HepG2 (cell line): ENCODE results near the gene PLCB2. TPM values are rescaled to one million over a fixed set of nuclear protein-coding genes. Genes with fewer than 3 reads are reported as not detected.

Experiments used
- BORCS8-MEF2B ChIP-seq: sonication (generic); formaldehyde crosslinking; IDR thresholded peaks from 2 replicates; pipeline ENCODE4 v1.8.0; 2022; ENCODE audit warnings: mild to moderate bottlenecking, missing genetic modification reagents
- HDAC2 ChIP-seq: sonication (generic); formaldehyde crosslinking; IDR thresholded peaks from 2 replicates; pipeline ENCODE4 v1.4.0; 2020; ENCODE audit warnings: missing genetic modification reagents
- RXRB ChIP-seq: IDR thresholded peaks from 2 replicates; pipeline ENCODE4 v1.6.1; 2016; ENCODE audit warnings: borderline replicate concordance, missing genetic modification reagents, missing compliant biosample characterization
- ZNF232 ChIP-seq: sonication (generic); formaldehyde crosslinking; IDR thresholded peaks from 2 replicates; pipeline ENCODE4 v1.4.0; 2020; ENCODE audit warnings: missing genetic modification reagents, borderline replicate concordance
- ZNF530 ChIP-seq: sonication (generic); formaldehyde crosslinking; IDR thresholded peaks from 2 replicates; pipeline ENCODE4 v1.5.0; 2020; ENCODE audit warnings: low read depth, mild to moderate bottlenecking, missing genetic modification reagents
- ZNF629 ChIP-seq: sonication (generic); formaldehyde crosslinking; conservative IDR thresholded peaks from 2 replicates; pipeline ENCODE4 v1.5.0; 2020; ENCODE audit warnings: missing genetic modification reagents
- ZNF878 ChIP-seq: sonication (generic); formaldehyde crosslinking; IDR thresholded peaks from 2 replicates; pipeline ENCODE4 v1.8.1; 2023; ENCODE audit warnings: mild to moderate bottlenecking, missing genetic modification reagents, moderate library complexity
- polyA plus RNA-seq, 8 experiments: library from polyadenylated mRNA; depleted of rRNA in 3 of 8; stranded (reverse) in 7 of 8; unstranded in 1 of 8; fragments of >200 nt; fragmentation: Illumina TruSeq in 4 of 8; extraction: Trizol in 4 of 8; gene quantifications; 2 replicates each; pipeline versions ENCODE4 v1.2.1 to v1.2.3, GENCODE V29; 2011 to 2016; ENCODE audit warnings: low read depth in 4 of 8, missing spikeins in 1 of 8, mixed read lengths in 1 of 8; ENCODE audit not compliant: insufficient read depth in 1 of 8
- total RNA-seq, 5 experiments: library from RNA; depleted of rRNA; stranded (reverse); fragments of >200 nt; fragmentation: Illumina TruSeq; extraction: Trizol; gene quantifications; 2 replicates each; pipeline ENCODE4 v1.2.3, GENCODE V29; 2016; ENCODE audit warnings: low read depth in 1 of 5
- TF ChIP-seq, protein P1 (sequence below), 2 experiments: sonication (generic) in 1 of 2; formaldehyde crosslinking in 1 of 2; IDR thresholded peaks; 2 replicates each; pipeline versions ENCODE4 v1.4.0 to v1.6.1; 2016 to 2020; ENCODE audit warnings: borderline replicate concordance in 1 of 2, low read depth in 1 of 2, mild to moderate bottlenecking in 1 of 2, missing genetic modification reagents in 1 of 2
- TF ChIP-seq, protein P2 (sequence below): sonication (generic); formaldehyde crosslinking; IDR thresholded peaks from 2 replicates; pipeline ENCODE4 v1.9.0; 2021; ENCODE audit warnings: missing genetic modification reagents, borderline replicate concordance
- TF ChIP-seq, protein P3 (sequence below): sonication (generic); formaldehyde crosslinking; IDR thresholded peaks from 2 replicates; pipeline ENCODE4 v1.4.0; 2020; ENCODE audit warnings: missing genetic modification reagents, borderline replicate concordance
- TF ChIP-seq, protein P4 (sequence below): sonication (generic); formaldehyde crosslinking; conservative IDR thresholded peaks from 2 replicates; pipeline ENCODE4 v1.4.0; 2020; ENCODE audit warnings: missing genetic modification reagents

The PLCB2 gene
- total and polyA plus RNA-seq, 2 of the 13 experiments (the other 11 are each of a cell fraction or from before 2014, with no cell fraction given): 0.11 TPM; not detected in 1

DNA sequence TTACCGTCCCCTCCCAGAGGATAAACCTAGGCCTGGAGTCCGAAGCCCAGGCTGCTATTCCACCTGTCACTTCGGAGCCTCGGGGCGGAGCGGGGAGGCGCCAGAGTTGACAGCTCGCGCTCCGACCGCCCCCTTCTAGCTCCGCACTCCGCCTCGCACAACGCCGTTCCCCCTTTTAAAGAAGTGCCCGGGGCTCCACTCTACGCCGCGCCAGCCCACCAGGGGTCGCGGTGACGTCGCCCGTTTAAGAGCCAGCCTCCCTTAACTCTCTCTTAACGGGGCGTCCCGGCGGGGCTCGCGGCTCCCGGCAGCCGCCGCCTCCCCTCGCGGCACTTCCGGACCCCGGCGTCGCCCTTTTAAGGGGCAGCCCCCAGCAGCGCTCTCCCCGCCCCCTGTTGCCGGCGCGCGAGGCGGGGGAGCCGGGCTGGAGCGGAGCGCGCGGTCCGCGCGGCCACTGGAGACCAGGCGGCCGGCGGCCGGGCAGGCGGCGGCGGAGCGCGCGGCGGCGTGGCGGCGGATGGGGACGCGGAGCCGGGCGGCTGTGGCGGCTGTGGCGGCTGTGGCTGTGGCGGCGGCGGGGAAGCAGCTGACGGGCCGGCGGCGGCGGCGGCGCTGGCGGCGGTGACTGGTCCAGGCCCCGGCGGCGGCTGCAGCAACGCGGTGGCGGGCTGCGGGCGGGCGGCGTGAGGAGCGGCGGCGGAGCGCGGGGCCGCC is 15.7 kb upstream of the PLCB2 start, which contains the start of gene INAFM2 (continued):
- TF ChIP-seq, protein P1, sequence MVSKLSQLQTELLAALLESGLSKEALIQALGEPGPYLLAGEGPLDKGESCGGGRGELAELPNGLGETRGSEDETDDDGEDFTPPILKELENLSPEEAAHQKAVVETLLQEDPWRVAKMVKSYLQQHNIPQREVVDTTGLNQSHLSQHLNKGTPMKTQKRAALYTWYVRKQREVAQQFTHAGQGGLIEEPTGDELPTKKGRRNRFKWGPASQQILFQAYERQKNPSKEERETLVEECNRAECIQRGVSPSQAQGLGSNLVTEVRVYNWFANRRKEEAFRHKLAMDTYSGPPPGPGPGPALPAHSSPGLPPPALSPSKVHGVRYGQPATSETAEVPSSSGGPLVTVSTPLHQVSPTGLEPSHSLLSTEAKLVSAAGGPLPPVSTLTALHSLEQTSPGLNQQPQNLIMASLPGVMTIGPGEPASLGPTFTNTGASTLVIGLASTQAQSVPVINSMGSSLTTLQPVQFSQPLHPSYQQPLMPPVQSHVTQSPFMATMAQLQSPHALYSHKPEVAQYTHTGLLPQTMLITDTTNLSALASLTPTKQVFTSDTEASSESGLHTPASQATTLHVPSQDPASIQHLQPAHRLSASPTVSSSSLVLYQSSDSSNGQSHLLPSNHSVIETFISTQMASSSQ (IDR thresholded peaks at IDR 0.05; ENCODE audit: low read depth): no peak
- TF ChIP-seq, protein P1 (CRISPR knock-in tag; IDR thresholded peaks at IDR 0.05; ENCODE audit: borderline replicate concordance): peak; percentile 33; the same call in 1 of the 2 replicates
- TF ChIP-seq ZNF232 (CRISPR knock-in tag) (0 out of 2 replicates have a peak, but pooled peaks have one; percentile 52), ZNF629 (no peak), RXRB (peak; percentile 31; the same call in 1 of the 2 replicates), BORCS8-MEF2B (CRISPR knock-in tag) (0 out of 2 replicates have a peak, but pooled peaks have one; percentile 34), ZNF530 (CRISPR knock-in tag) (no peak), ZNF878 (CRISPR knock-in tag) (no peak), HDAC2 (CRISPR knock-in tag) (0 out of 2 replicates have a peak, but pooled peaks have one; percentile 12)
- TF ChIP-seq, protein P2, sequence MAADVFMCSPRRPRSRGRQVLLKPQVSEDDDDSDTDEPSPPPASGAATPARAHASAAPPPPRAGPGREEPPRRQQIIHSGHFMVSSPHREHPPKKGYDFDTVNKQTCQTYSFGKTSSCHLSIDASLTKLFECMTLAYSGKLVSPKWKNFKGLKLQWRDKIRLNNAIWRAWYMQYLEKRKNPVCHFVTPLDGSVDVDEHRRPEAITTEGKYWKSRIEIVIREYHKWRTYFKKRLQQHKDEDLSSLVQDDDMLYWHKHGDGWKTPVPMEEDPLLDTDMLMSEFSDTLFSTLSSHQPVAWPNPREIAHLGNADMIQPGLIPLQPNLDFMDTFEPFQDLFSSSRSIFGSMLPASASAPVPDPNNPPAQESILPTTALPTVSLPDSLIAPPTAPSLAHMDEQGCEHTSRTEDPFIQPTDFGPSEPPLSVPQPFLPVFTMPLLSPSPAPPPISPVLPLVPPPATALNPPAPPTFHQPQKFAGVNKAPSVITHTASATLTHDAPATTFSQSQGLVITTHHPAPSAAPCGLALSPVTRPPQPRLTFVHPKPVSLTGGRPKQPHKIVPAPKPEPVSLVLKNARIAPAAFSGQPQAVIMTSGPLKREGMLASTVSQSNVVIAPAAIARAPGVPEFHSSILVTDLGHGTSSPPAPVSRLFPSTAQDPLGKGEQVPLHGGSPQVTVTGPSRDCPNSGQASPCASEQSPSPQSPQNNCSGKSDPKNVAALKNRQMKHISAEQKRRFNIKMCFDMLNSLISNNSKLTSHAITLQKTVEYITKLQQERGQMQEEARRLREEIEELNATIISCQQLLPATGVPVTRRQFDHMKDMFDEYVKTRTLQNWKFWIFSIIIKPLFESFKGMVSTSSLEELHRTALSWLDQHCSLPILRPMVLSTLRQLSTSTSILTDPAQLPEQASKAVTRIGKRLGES (CRISPR knock-in tag): no peak
- TF ChIP-seq, protein P3, sequence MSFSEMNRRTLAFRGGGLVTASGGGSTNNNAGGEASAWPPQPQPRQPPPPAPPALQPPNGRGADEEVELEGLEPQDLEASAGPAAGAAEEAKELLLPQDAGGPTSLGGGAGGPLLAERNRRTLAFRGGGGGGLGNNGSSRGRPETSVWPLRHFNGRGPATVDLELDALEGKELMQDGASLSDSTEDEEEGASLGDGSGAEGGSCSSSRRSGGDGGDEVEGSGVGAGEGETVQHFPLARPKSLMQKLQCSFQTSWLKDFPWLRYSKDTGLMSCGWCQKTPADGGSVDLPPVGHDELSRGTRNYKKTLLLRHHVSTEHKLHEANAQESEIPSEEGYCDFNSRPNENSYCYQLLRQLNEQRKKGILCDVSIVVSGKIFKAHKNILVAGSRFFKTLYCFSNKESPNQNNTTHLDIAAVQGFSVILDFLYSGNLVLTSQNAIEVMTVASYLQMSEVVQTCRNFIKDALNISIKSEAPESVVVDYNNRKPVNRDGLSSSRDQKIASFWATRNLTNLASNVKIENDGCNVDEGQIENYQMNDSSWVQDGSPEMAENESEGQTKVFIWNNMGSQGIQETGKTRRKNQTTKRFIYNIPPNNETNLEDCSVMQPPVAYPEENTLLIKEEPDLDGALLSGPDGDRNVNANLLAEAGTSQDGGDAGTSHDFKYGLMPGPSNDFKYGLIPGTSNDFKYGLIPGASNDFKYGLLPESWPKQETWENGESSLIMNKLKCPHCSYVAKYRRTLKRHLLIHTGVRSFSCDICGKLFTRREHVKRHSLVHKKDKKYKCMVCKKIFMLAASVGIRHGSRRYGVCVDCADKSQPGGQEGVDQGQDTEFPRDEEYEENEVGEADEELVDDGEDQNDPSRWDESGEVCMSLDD (CRISPR knock-in tag): no peak
- TF ChIP-seq, protein P4, sequence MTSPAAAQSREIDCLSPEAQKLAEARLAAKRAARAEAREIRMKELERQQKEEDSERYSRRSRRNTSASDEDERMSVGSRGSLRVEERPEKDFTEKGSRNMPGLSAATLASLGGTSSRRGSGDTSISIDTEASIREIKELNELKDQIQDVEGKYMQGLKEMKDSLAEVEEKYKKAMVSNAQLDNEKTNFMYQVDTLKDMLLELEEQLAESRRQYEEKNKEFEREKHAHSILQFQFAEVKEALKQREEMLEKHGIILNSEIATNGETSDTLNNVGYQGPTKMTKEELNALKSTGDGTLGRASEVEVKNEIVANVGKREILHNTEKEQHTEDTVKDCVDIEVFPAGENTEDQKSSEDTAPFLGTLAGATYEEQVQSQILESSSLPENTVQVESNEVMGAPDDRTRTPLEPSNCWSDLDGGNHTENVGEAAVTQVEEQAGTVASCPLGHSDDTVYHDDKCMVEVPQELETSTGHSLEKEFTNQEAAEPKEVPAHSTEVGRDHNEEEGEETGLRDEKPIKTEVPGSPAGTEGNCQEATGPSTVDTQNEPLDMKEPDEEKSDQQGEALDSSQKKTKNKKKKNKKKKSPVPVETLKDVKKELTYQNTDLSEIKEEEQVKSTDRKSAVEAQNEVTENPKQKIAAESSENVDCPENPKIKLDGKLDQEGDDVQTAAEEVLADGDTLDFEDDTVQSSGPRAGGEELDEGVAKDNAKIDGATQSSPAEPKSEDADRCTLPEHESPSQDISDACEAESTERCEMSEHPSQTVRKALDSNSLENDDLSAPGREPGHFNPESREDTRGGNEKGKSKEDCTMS (CRISPR knock-in tag): no peak
